ENCODE measurements around the gene ZFTA.

DNA sequence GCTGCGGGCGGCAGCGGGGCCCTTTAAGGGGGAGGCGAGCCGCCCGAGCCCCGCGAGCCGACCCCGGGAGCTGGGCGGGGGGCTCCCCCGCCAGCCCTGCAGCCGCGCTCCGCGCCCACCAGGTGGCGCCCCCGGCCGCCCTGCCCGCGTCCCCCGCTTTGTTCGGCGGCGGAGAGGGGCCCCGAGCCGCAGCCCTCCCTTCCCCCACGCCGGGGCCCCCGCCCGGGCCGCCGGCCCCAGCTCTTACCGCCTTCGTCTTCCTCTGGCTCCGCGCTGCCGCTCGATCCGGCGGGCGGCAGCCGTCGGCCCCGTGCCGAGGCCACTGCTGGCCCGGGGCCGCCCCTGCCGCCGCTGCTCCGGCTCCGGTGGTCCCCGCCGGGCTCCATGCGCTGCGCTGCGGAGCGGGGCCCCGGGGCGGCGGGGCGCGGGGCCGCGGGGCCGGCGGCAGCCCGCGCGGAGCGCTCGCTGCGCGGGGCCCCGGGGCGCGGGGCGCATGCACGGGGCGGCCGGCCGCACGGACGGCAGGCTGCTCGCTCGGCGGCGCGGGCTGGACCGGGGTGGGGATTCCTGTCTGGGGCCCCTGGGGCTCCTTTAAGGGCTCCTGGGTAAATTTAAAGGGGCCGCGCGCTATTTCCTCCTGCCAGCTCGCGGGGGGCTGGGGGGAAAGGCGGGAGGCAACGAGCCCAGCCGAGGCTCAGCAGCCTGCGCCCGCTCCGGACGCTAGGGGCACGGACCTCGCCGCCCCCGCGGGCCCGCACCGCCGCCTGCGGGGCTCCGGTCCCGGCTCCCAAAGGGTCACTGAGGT lies at the start of gene ZFTA:
- TF ChIP-seq, protein P1, sequence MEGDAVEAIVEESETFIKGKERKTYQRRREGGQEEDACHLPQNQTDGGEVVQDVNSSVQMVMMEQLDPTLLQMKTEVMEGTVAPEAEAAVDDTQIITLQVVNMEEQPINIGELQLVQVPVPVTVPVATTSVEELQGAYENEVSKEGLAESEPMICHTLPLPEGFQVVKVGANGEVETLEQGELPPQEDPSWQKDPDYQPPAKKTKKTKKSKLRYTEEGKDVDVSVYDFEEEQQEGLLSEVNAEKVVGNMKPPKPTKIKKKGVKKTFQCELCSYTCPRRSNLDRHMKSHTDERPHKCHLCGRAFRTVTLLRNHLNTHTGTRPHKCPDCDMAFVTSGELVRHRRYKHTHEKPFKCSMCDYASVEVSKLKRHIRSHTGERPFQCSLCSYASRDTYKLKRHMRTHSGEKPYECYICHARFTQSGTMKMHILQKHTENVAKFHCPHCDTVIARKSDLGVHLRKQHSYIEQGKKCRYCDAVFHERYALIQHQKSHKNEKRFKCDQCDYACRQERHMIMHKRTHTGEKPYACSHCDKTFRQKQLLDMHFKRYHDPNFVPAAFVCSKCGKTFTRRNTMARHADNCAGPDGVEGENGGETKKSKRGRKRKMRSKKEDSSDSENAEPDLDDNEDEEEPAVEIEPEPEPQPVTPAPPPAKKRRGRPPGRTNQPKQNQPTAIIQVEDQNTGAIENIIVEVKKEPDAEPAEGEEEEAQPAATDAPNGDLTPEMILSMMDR (IDR thresholded peaks at IDR 0.05), result peak; percentile 84 to 88
- TF ChIP-seq POLR2A (IDR thresholded peaks at IDR 0.05) (no peak), EP300 (IDR thresholded peaks at IDR 0.05) (no peak)

Measured in suprapubic skin (tissue), 3 donors.